ENCODE data around the gene FOXP1.

- TF ChIP-seq CTCF (optimal IDR thresholded peaks at IDR 0.05 in 1 of 3, IDR thresholded peaks at IDR 0.05 in 1 of 3, conservative IDR thresholded peaks at IDR 0.05 in 1 of 3; ENCODE audit: extremely low read depth in 1 of 3, insufficient read depth in 2 of 3, low read length in 3 of 3): no peak
- no peak for TF ChIP-seq EZH2 (IDR thresholded peaks at IDR 0.05; ENCODE audit: low read length)
Observed at GRCh38 chr3:71543371-71544016, 40.0 kb downstream of the FOXP1 start.

Measured in keratinocyte (primary cell).